GM12892 (cell line): ENCODE results near the gene YIF1B.

Experiments
- POLR2A ChIP-seq: IDR thresholded peaks from 2 replicates; pipeline ENCODE4 v1.6.1; 2011; ENCODE audit warnings: low read depth, low read length, control low read depth
- POLR2AphosphoS5 ChIP-seq: IDR thresholded peaks from 2 replicates; pipeline ENCODE4 v1.6.1; 2011; ENCODE audit warnings: low read depth, low read length, control low read depth

DNA sequence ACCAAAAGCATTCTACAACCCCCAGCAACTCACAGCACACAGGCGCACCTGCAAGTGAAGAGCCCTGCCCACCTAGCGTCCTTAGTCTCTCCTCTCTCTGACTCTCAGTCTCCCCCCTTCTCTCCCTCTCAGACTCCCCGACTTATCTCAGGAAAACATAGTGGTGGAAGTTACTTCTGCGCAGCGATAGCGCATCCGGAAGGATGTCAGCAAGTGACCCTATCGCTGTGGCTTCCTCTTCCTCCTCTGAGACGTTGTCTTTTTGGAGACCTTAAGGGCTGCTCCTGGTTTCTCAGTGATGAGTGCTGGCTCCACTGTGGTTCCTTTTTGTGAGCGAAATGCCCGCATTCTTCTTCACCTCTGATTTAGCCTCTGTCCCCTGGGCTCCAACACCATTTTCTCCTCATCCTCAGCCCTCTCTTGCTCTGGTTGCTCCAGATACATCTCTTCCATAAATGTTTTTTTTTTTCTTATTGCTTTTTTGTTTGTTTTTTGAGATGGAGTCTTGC lies 1.4 kb upstream of the YIF1B start:
- TF ChIP-seq POLR2AphosphoS5: no peak
- no peak for TF ChIP-seq POLR2A
